ENCODE measurements around the gene BOD1L2.

BOD1L2 gene

DNA sequence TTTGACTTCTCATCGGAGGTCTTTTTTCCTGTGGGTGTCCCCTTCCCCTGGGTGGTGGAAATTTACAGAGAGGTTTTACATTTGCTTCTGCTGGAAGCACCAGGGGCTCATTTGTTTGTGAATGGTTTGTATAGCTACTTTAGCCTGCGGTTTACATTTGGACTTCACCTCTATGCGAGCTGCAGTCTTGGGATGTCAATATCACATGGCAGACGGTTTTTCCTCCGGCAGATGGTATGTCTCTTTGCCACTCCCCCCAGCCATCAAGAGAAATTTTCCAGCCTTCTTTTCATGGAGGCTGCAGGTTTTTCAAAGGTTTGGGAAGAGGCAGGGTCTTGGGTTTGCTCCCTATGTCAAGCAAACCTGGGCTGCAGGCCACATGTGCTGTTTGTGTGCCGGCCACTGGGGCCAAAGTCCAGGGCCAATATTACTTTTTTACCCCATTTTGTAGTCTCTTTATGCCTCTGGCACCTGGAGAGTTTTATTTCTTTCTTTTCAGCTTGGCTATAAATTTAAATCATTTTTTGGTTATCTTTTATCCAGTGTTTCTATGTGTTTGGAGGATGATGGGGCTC, 23.9 kb upstream of the BOD1L2 start:
- no peak overlapping the region for H3K4me3 ChIP-seq (ENCODE audit: insufficient read length, low read depth)
- no peaks in the 10 kb centered on the region for H3K9me3 ChIP-seq (ENCODE audit: insufficient read depth, low read length)
- no peak overlapping the region for H3K9ac ChIP-seq (ENCODE audit: insufficient read length, low read depth)
- H3K36me3 ChIP-seq (ENCODE audit: insufficient read depth, insufficient read length, low read length), result no peaks in the 10 kb centered on the region
- H3K4me1 ChIP-seq (ENCODE audit: insufficient read depth, insufficient read length), result no peaks in the 10 kb centered on the region
- no peak for TF ChIP-seq ZNF274 (IDR thresholded peaks at IDR 0.05; ENCODE audit: low read depth, low read length)
- TF ChIP-seq SUZ12 (IDR thresholded peaks at IDR 0.05; ENCODE audit: extremely low read depth, insufficient read depth, insufficient read length), result no peak
- TF ChIP-seq YY1 (IDR thresholded peaks at IDR 0.05; ENCODE audit: insufficient read depth, insufficient read length), result no peak
- no peaks in the 10 kb centered on the region for H3K27me3 ChIP-seq (ENCODE audit: insufficient read depth, insufficient read length)
- DNase-seq (ENCODE audit: low read depth, low spot score), result peak; percentile 54

DNA sequence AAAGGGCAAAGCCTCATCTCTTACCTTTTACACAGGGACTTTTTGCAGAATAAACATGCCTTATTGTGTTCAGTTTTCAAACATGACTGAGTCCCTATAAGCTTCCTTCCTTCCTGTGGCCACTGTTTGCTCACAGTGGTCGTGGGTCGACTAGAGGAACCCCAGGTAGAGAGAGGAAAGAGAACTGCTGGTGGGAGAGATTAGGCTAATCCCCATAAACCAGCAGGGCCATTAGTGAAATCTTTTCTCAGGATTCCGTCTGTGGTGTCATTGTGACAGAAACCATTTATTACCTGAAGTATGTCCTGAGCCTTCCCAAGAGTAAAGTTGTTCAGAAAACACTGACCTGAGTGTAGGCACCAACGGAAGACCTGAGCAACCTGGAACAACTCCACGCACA, 21.3 kb upstream of the BOD1L2 start:
- H3K9ac ChIP-seq (ENCODE audit: insufficient read length, low read depth), result no peak overlapping the region
- TF ChIP-seq SUZ12 (IDR thresholded peaks at IDR 0.05; ENCODE audit: extremely low read depth, insufficient read depth, insufficient read length) (no peak), ZNF274 (IDR thresholded peaks at IDR 0.05; ENCODE audit: low read depth, low read length) (no peak), YY1 (IDR thresholded peaks at IDR 0.05; ENCODE audit: insufficient read depth, insufficient read length) (no peak)
- no peak for DNase-seq (ENCODE audit: low read depth, low spot score)
- no peaks in the 10 kb centered on the region for H3K9me3 ChIP-seq (ENCODE audit: insufficient read depth, low read length)
- no peaks in the 10 kb centered on the region for H3K27me3 ChIP-seq (ENCODE audit: insufficient read depth, insufficient read length)
- no peaks in the 10 kb centered on the region for H3K36me3 ChIP-seq (ENCODE audit: insufficient read depth, insufficient read length, low read length)
- H3K4me3 ChIP-seq (ENCODE audit: insufficient read length, low read depth), result no peak overlapping the region
- H3K4me1 ChIP-seq (ENCODE audit: insufficient read depth, insufficient read length), result no peaks in the 10 kb centered on the region

GRCh38 chr18:57128220-57128932, 18.5 kb upstream of the BOD1L2 start:
- Histone ChIP-seq H3K9me3 (ENCODE audit: insufficient read depth, low read length) (no peaks in the 10 kb centered on the region), H3K9ac (ENCODE audit: insufficient read length, low read depth) (no peak overlapping the region), H3K4me1 (ENCODE audit: insufficient read depth, insufficient read length) (no peaks in the 10 kb centered on the region), H3K4me3 (ENCODE audit: insufficient read length, low read depth) (no peak overlapping the region), H3K27me3 (ENCODE audit: insufficient read depth, insufficient read length) (no peaks in the 10 kb centered on the region), H3K36me3 (ENCODE audit: insufficient read depth, insufficient read length, low read length) (no peaks in the 10 kb centered on the region)
- DNase-seq (ENCODE audit: low read depth, low spot score), result no peak
- TF ChIP-seq YY1 (IDR thresholded peaks at IDR 0.05; ENCODE audit: insufficient read depth, insufficient read length), result no peak
- no peak for TF ChIP-seq ZNF274 (IDR thresholded peaks at IDR 0.05; ENCODE audit: low read depth, low read length)
- TF ChIP-seq SUZ12 (IDR thresholded peaks at IDR 0.05; ENCODE audit: extremely low read depth, insufficient read depth, insufficient read length), result no peak

DNA sequence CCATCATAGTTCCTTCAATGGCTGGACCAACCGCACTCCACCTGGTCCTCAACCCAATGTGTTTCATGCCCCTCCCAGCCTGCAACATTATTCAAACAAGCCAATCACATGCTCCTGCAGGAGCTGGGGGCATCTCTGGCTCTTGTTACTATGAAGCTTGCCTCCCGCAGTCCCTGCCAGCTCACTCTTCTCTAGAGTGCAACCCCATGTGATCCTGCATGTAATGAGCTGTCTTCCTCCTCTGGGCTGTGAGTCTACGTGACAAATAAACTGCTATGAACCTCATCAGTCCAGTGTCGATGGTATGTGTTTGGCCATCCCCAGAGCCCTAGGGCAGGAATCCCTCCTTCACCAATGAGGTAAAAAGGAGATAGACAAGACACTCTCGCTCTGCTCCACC, 15.8 kb upstream of the BOD1L2 start:
- no peak for DNase-seq (ENCODE audit: low read depth, low spot score)
- no peak overlapping the region for H3K9ac ChIP-seq (ENCODE audit: insufficient read length, low read depth)
- H3K36me3 ChIP-seq (ENCODE audit: insufficient read depth, insufficient read length, low read length), result no peaks in the 10 kb centered on the region
- no peak for TF ChIP-seq SUZ12 (IDR thresholded peaks at IDR 0.05; ENCODE audit: extremely low read depth, insufficient read depth, insufficient read length)
- TF ChIP-seq YY1 (IDR thresholded peaks at IDR 0.05; ENCODE audit: insufficient read depth, insufficient read length), result no peak
- no peak for TF ChIP-seq ZNF274 (IDR thresholded peaks at IDR 0.05; ENCODE audit: low read depth, low read length)
- H3K9me3 ChIP-seq (ENCODE audit: insufficient read depth, low read length), result no peaks in the 10 kb centered on the region
- no peaks in the 10 kb centered on the region for H3K4me1 ChIP-seq (ENCODE audit: insufficient read depth, insufficient read length)
- no peaks in the 10 kb centered on the region for H3K27me3 ChIP-seq (ENCODE audit: insufficient read depth, insufficient read length)
- H3K4me3 ChIP-seq (ENCODE audit: insufficient read length, low read depth), result no peak overlapping the region

DNA sequence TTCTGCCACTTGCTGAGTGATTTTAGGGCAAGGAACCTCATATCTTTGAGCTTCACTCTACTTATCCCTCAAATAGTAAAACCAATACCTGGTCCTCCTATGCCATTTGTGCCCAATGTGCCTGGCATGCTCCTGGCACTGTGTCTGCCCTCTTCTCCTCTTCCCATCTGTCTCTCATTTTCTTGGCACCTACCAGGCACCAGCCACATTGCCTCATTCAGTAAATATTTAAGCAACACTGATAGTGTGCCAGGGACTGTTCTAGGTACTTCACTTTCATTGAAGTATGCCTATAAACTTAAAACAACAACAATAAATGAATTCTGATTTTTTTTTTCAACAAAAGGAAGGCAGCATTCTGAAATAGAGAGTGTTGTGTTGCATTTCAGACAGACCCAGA, 15.1 kb upstream of the BOD1L2 start:
- Histone ChIP-seq H3K4me3 (ENCODE audit: insufficient read length, low read depth) (no peak overlapping the region), H3K9me3 (ENCODE audit: insufficient read depth, low read length) (no peaks in the 10 kb centered on the region), H3K36me3 (ENCODE audit: insufficient read depth, insufficient read length, low read length) (no peaks in the 10 kb centered on the region), H3K9ac (ENCODE audit: insufficient read length, low read depth) (no peak overlapping the region), H3K27me3 (ENCODE audit: insufficient read depth, insufficient read length) (no peaks in the 10 kb centered on the region), H3K4me1 (ENCODE audit: insufficient read depth, insufficient read length) (no peaks in the 10 kb centered on the region)
- no peak for TF ChIP-seq ZNF274 (IDR thresholded peaks at IDR 0.05; ENCODE audit: low read depth, low read length)
- no peak for TF ChIP-seq SUZ12 (IDR thresholded peaks at IDR 0.05; ENCODE audit: extremely low read depth, insufficient read depth, insufficient read length)
- TF ChIP-seq YY1 (IDR thresholded peaks at IDR 0.05; ENCODE audit: insufficient read depth, insufficient read length), result no peak
- DNase-seq (ENCODE audit: low read depth, low spot score), result no peak

DNA sequence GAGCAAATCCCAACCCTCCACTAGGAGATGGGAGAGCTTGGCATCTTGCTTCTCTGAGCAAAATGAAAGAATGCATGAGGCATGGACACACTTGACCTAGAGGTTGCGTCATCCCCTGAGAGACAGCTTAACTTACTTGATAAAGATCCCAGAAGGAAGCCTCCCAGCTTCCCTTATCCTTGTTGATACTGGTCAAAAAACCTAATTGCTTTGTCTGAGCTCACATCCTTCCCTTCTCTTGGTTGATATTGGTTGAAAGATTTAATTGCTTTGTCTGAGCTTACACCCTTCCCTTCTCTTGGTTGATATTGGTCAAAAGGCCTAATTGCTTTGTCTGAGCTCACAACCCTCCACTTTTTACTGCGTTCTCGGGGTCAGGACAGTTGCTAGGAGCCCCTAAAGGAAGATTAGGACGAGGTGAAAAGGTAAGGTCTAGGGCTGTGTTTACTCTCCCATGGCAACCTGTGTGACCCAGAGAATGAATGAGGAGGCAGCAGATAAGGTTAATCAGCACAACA, 12.2 kb upstream of the BOD1L2 start:
- no peak for DNase-seq (ENCODE audit: low read depth, low spot score)
- H3K9ac ChIP-seq (ENCODE audit: insufficient read length, low read depth), result no peak overlapping the region
- H3K36me3 ChIP-seq (ENCODE audit: insufficient read depth, insufficient read length, low read length), result no peaks in the 10 kb centered on the region
- H3K4me3 ChIP-seq (ENCODE audit: insufficient read length, low read depth), result no peak overlapping the region
- no peaks in the 10 kb centered on the region for H3K4me1 ChIP-seq (ENCODE audit: insufficient read depth, insufficient read length)
- H3K9me3 ChIP-seq (ENCODE audit: insufficient read depth, low read length), result no peaks in the 10 kb centered on the region
- H3K27me3 ChIP-seq (ENCODE audit: insufficient read depth, insufficient read length), result no peaks in the 10 kb centered on the region
- no peak for TF ChIP-seq SUZ12 (IDR thresholded peaks at IDR 0.05; ENCODE audit: extremely low read depth, insufficient read depth, insufficient read length)
- no peak for TF ChIP-seq ZNF274 (IDR thresholded peaks at IDR 0.05; ENCODE audit: low read depth, low read length)
- no peak for TF ChIP-seq YY1 (IDR thresholded peaks at IDR 0.05; ENCODE audit: insufficient read depth, insufficient read length)

DNA sequence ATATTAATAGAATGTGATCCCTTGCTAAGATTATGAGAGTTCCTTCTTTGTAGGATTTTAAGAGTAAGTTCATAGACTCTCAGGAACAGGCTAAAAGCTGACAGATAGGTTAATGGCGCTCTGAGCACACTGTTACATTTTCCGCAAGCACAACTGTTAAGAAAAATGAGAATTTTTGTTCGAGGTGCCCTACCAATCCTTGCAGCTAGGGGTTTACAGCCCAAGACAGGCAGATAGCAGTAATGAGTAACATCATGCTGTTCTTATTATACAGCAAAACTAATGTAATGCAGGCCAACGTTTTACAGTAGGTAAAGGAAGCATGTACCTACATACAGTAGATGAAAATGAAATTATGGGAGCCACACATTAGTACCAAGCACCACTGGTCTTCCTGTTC, 11.2 kb upstream of the BOD1L2 start:
- H3K36me3 ChIP-seq (ENCODE audit: insufficient read depth, insufficient read length, low read length), result no peaks in the 10 kb centered on the region
- no peak for TF ChIP-seq SUZ12 (IDR thresholded peaks at IDR 0.05; ENCODE audit: extremely low read depth, insufficient read depth, insufficient read length)
- TF ChIP-seq ZNF274 (IDR thresholded peaks at IDR 0.05; ENCODE audit: low read depth, low read length), result no peak
- no peak for TF ChIP-seq YY1 (IDR thresholded peaks at IDR 0.05; ENCODE audit: insufficient read depth, insufficient read length)

More for the DNA sequence above, 11.2 kb upstream of the BOD1L2 start:
- Histone ChIP-seq H3K27me3 (ENCODE audit: insufficient read depth, insufficient read length) (no peaks in the 10 kb centered on the region), H3K4me3 (ENCODE audit: insufficient read length, low read depth) (no peak overlapping the region), H3K9ac (ENCODE audit: insufficient read length, low read depth) (no peak overlapping the region), H3K9me3 (ENCODE audit: insufficient read depth, low read length) (no peaks in the 10 kb centered on the region), H3K4me1 (ENCODE audit: insufficient read depth, insufficient read length) (no peaks in the 10 kb centered on the region)
- DNase-seq (ENCODE audit: low read depth, low spot score), result no peak
